ENCODE measurements around the gene KRT37. TPM values are rescaled to one million over a fixed set of nuclear protein-coding genes. Genes with fewer than 3 reads are reported as not detected.

Gene KRT37
- total RNA-seq, 1 experiment from 2014 or later = 3.2 TPM

- Histone ChIP-seq H2AFZ (ENCODE audit: low read length) (no peak overlapping the region), H3K27me3 (ENCODE audit: low read length) (no peaks in the 10 kb centered on the region), H3K4me3 (ENCODE audit: low read length) (no peak overlapping the region), H3K9me2 (replicated peaks; ENCODE audit: low read length) (no peaks in the 10 kb centered on the region), H3F3A (ENCODE audit: low read length, unreplicated experiment) (peaks cover 3% of the 10 kb centered on the region), H3K79me2 (ENCODE audit: low read length) (no peaks in the 10 kb centered on the region), H3K4me2 (ENCODE audit: low read length) (no peak overlapping the region), H3K27ac (ENCODE audit: low read length) (peak overlapping the region; percentile 97; the same call in 1 of the 2 replicates), H3K9me3 (ENCODE audit: low read length) (no peaks in the 10 kb centered on the region), H3K9ac (ENCODE audit: low read length) (no peak overlapping the region), H3K36me3 (ENCODE audit: low read depth, low read length) (no peaks in the 10 kb centered on the region), H3K4me1 (ENCODE audit: insufficient read depth, low read length) (peaks cover 42% of the 10 kb centered on the region), H4K20me1 (ENCODE audit: low read length) (no peaks in the 10 kb centered on the region)
- BruUV-seq (replicated peaks) = no TSS peak
- ATAC-seq = no peak
- DNase-seq = no peak
- no peak for TF ChIP-seq EZH2phosphoT487 (IDR thresholded peaks at IDR 0.05; ENCODE audit: borderline replicate concordance, low read length)
- no peak for TF ChIP-seq EZH2 (IDR thresholded peaks at IDR 0.05; ENCODE audit: low read length, unreplicated experiment)
- TF ChIP-seq CTCF (conservative IDR thresholded peaks at IDR 0.05; ENCODE audit: low read depth, low read length) = no peak
- CTCF ChIA-PET = no interaction called here
- POLR2A ChIA-PET (ENCODE audit: unreplicated experiment) = no interaction called here
- intact Hi-C loops (cut with micrococcal nuclease) = loop anchor here (5.0 to 10.0 kb wide), 3 partner anchors 123 to 495 kb away; partner anchors contain the start of gene KRT19
Observed at GRCh38 chr17:41402161-41402560, 22.2 kb downstream of the KRT37 start.

GRCh38 chr17:41396996-41397660 is 27.3 kb downstream of the KRT37 start, which contains the start of gene KRT31:
KRT31 (minus strand) TSS chr17:41397608; CDS start chr17:41397539, 69 bp downstream.
- H4K20me1 ChIP-seq (ENCODE audit: low read length) = no peaks in the 10 kb centered on the region
- H3K27me3 ChIP-seq (ENCODE audit: low read length) = no peaks in the 10 kb centered on the region
- no peaks in the 10 kb centered on the region for H3K79me2 ChIP-seq (ENCODE audit: low read length)
- no peaks in the 10 kb centered on the region for H3K9me2 ChIP-seq (replicated peaks; ENCODE audit: low read length)
- ATAC-seq (no peak), DNase-seq (no peak)
- no peaks in the 10 kb centered on the region for H3K36me3 ChIP-seq (ENCODE audit: low read depth, low read length)
- H3F3A ChIP-seq (ENCODE audit: low read length, unreplicated experiment) = no peaks in the 10 kb centered on the region
- intact Hi-C loops (cut with micrococcal nuclease) = no loop called here
- no peak within 1 kb of the TSS for H2AFZ ChIP-seq (ENCODE audit: low read length)
- peaks cover 14% of the 10 kb centered on the region for H3K4me1 ChIP-seq (ENCODE audit: insufficient read depth, low read length)
- TF ChIP-seq EZH2phosphoT487 (IDR thresholded peaks at IDR 0.05; ENCODE audit: borderline replicate concordance, low read length) = no peak
- no peak for TF ChIP-seq CTCF (conservative IDR thresholded peaks at IDR 0.05; ENCODE audit: low read depth, low read length)
- TF ChIP-seq EZH2 (IDR thresholded peaks at IDR 0.05; ENCODE audit: low read length, unreplicated experiment) = no peak
- ChIA-PET POLR2A (ENCODE audit: unreplicated experiment) (no interaction called here), CTCF (no interaction called here)
- H3K4me2 ChIP-seq (ENCODE audit: low read length) = no peak within 1 kb of the TSS
- H3K4me3 ChIP-seq (ENCODE audit: low read length) = no peak within 1 kb of the TSS
- H3K9ac ChIP-seq (ENCODE audit: low read length) = no peak within 1 kb of the TSS
- H3K27ac ChIP-seq (ENCODE audit: low read length) = no peak within 1 kb of the TSS
- BruUV-seq (replicated peaks) = no TSS peak
- H3K9me3 ChIP-seq (ENCODE audit: low read length) = no peaks in the 10 kb centered on the region

- no TSS peak for BruUV-seq (replicated peaks)
- H4K20me1 ChIP-seq (ENCODE audit: low read length) = no peaks in the 10 kb centered on the region
- H3K9me2 ChIP-seq (replicated peaks; ENCODE audit: low read length) = no peaks in the 10 kb centered on the region
- no peaks in the 10 kb centered on the region for H3K79me2 ChIP-seq (ENCODE audit: low read length)
- H3K4me1 ChIP-seq (ENCODE audit: insufficient read depth, low read length) = peaks cover 14% of the 10 kb centered on the region; the same call in 1 of the 2 replicates
- no peak for TF ChIP-seq EZH2 (IDR thresholded peaks at IDR 0.05; ENCODE audit: low read length, unreplicated experiment)
- no peaks in the 10 kb centered on the region for H3K36me3 ChIP-seq (ENCODE audit: low read depth, low read length)
- H3K9ac ChIP-seq (ENCODE audit: low read length) = no peak overlapping the region
- ChIA-PET CTCF (no interaction called here), POLR2A (ENCODE audit: unreplicated experiment) (no interaction called here)
- no peak overlapping the region for H3K4me2 ChIP-seq (ENCODE audit: low read length)
- DNase-seq (no peak), ATAC-seq (no peak)
- H3K27ac ChIP-seq (ENCODE audit: low read length) = no peak overlapping the region
- H3K4me3 ChIP-seq (ENCODE audit: low read length) = no peak overlapping the region
- no peaks in the 10 kb centered on the region for H3K9me3 ChIP-seq (ENCODE audit: low read length)
- intact Hi-C loops (cut with micrococcal nuclease) = no loop called here
- no peaks in the 10 kb centered on the region for H3K27me3 ChIP-seq (ENCODE audit: low read length)
- H2AFZ ChIP-seq (ENCODE audit: low read length) = no peak overlapping the region
- no peaks in the 10 kb centered on the region for H3F3A ChIP-seq (ENCODE audit: low read length, unreplicated experiment)
Observed at GRCh38 chr17:41396340-41396739, 28.0 kb downstream of the KRT37 start.

Data from PC-3 (cell line).